Stimulated activated CD4-positive, alpha-beta T cell treated with anti-CD3 and anti-CD28 coated beads, Interleukin-12 subunit alpha, Interleukin-12 subunit beta, amount 100 ng/mL, for 24 hours (primary cell): ENCODE measurements around the gene MEI4.
"Not testable (repeated sequence)": the region's sequence is repeated elsewhere in the genome, so short reads cannot be mapped to it uniquely, and the experiment has no call there.

Source experiments
- DNase-seq, 2 experiments: peaks; one replicate each; pipeline ENCODE4 v3.0.0-alpha.2; 2020; ENCODE audit warnings: low read depth in 2 of 2

The MEI4 gene

GRCh38 chr6:77815531-77815930 lies 162.7 kb downstream of the MEI4 start:
- DNase-seq: no peak

GRCh38 chr6:77816766-77817270 lies 164.0 kb downstream of the MEI4 start:
- no peak for DNase-seq

GRCh38 chr6:77822265-77822664 lies 169.4 kb downstream of the MEI4 start:
- no peak for DNase-seq

GRCh38 chr6:77825204-77825603 lies 172.4 kb downstream of the MEI4 start:
- no peak for DNase-seq

- DNase-seq: no peak
Measured at GRCh38 chr6:77829736-77830135, 176.9 kb downstream of the MEI4 start.

- not testable (repeated sequence) for DNase-seq
Measured at GRCh38 chr6:77833749-77834148, 180.9 kb downstream of the MEI4 start.

GRCh38 chr6:77834591-77834996 lies 181.8 kb downstream of the MEI4 start:
- DNase-seq: no peak

GRCh38 chr6:77837034-77837784 lies 184.4 kb downstream of the MEI4 start:
- DNase-seq: no peak

- no peak for DNase-seq
Measured at GRCh38 chr6:77839292-77839691, 186.5 kb downstream of the MEI4 start.

GRCh38 chr6:77844822-77845221 lies 192.0 kb downstream of the MEI4 start:
- DNase-seq: no peak

- DNase-seq: no peak
Measured at GRCh38 chr6:77853401-77853800, 200.6 kb downstream of the MEI4 start.

GRCh38 chr6:77856391-77856790 lies 203.6 kb downstream of the MEI4 start:
- DNase-seq: no peak

GRCh38 chr6:77857421-77857820 lies 204.6 kb downstream of the MEI4 start:
- no peak for DNase-seq

GRCh38 chr6:77876300-77876699 lies 223.5 kb downstream of the MEI4 start:
- DNase-seq: no peak

- no peak for DNase-seq
Measured at GRCh38 chr6:77879527-77879926, 226.7 kb downstream of the MEI4 start.

GRCh38 chr6:77880501-77880900 lies 227.7 kb downstream of the MEI4 start:
- no peak for DNase-seq

GRCh38 chr6:77883851-77884250 lies 231.0 kb downstream of the MEI4 start:
- DNase-seq: no peak

- DNase-seq: no peak
Measured at GRCh38 chr6:77893391-77893790, 240.6 kb downstream of the MEI4 start.

- DNase-seq: no peak
Measured at GRCh38 chr6:77906070-77906469, 253.2 kb downstream of the MEI4 start.

GRCh38 chr6:77910826-77911225 lies 258.0 kb downstream of the MEI4 start:
- DNase-seq: no peak

GRCh38 chr6:77926198-77926751 lies 273.4 kb downstream of the MEI4 start:
- no peak for DNase-seq

GRCh38 chr6:77930382-77930781 lies 277.5 kb downstream of the MEI4 start:
- DNase-seq: no peak

- no peak for DNase-seq
Measured at GRCh38 chr6:77930952-77931351, 278.1 kb downstream of the MEI4 start.

- no peak for DNase-seq
Measured at GRCh38 chr6:77962070-77962469, 309.2 kb downstream of the MEI4 start.
